K562 (cell line): ENCODE measurements around the gene HYAL1.

Experiments
- BCLAF1 ChIP-seq, 2 experiments: fragments of 450-650 bp in 1 of 2; IDR thresholded peaks; 2 replicates each; pipeline ENCODE4 v1.6.1; 2011 to 2017; ENCODE audit warnings: low read depth in 2 of 2, antibody characterized with exemption in 1 of 2, borderline replicate concordance in 1 of 2, low read length in 1 of 2, mild to moderate bottlenecking in 1 of 2, mixed read lengths in 1 of 2; ENCODE audit not compliant: control insufficient read depth in 1 of 2
- BCOR ChIP-seq: fragments of 450-650 bp; IDR thresholded peaks from 2 replicates; pipeline ENCODE4 v1.6.1; 2016
- CBFB ChIP-seq: sonication (generic); formaldehyde crosslinking; IDR thresholded peaks from 2 replicates; pipeline ENCODE4 v1.4.0; 2020; ENCODE audit warnings: mild to moderate bottlenecking, missing genetic modification reagents
- CTCF ChIP-seq, 3 experiments: IDR thresholded peaks in 2 of 3; conservative IDR thresholded peaks in 1 of 3; 2 replicates each; pipeline ENCODE4 v1.5.1; 2011 to 2012; ENCODE audit warnings: low read length in 3 of 3, mild to moderate bottlenecking in 3 of 3, control low read depth in 2 of 3, improper control_type of control experiment in 1 of 3, inconsistent platforms in 1 of 3, low read depth in 1 of 3, mixed read lengths in 1 of 3, moderate library complexity in 1 of 3; ENCODE audit not compliant: insufficient read depth in 2 of 3
- GATA2 ChIP-seq: sonication (generic); formaldehyde crosslinking; IDR thresholded peaks from 2 replicates; pipeline ENCODE4 v1.4.0; 2020; ENCODE audit warnings: mild to moderate bottlenecking, missing genetic modification reagents
- NR3C1 ChIP-seq: sonication (generic); formaldehyde crosslinking; IDR thresholded peaks from 2 replicates; pipeline ENCODE4 v1.8.1; 2022; ENCODE audit warnings: missing genetic modification reagents
- POLR2AphosphoS5 ChIP-seq: IDR thresholded peaks from 2 replicates; pipeline ENCODE4 v1.6.1; 2011; ENCODE audit warnings: mild to moderate bottlenecking, low read depth, low read length, moderate library complexity; ENCODE audit not compliant: control insufficient read depth, insufficient read depth
- RFX7 ChIP-seq: fragments of 250-450 bp; sonication (Bioruptor Pico); IDR thresholded peaks from 2 replicates; pipeline ENCODE4 v1.5.1; 2021; ENCODE audit warnings: mild to moderate bottlenecking
- SP2 ChIP-seq: IDR thresholded peaks from 2 replicates; pipeline ENCODE4 v1.6.1; 2011; ENCODE audit warnings: mild to moderate bottlenecking, low read depth, low read length, moderate library complexity; ENCODE audit not compliant: poor library complexity, severe bottlenecking; ENCODE audit errors: extremely low read depth

GRCh38 chr3:50333744-50334328 lies 30.5 kb upstream of the HYAL1 start:
- TF ChIP-seq BCLAF1 (IDR thresholded peaks at IDR 0.05; ENCODE audit: borderline replicate concordance in 1 of 2, control insufficient read depth in 1 of 2, low read depth in 2 of 2, low read length in 1 of 2): no peak
- TF ChIP-seq NR3C1 (CRISPR knock-in tag): no peak
- TF ChIP-seq CTCF (IDR thresholded peaks at IDR 0.05 in 2 of 3, conservative IDR thresholded peaks at IDR 0.05 in 1 of 3; ENCODE audit: insufficient read depth in 2 of 3, low read depth in 1 of 3, low read length in 3 of 3): no peak
- TF ChIP-seq BCOR: no peak
- no peak for TF ChIP-seq SP2
- no peak for TF ChIP-seq RFX7
- TF ChIP-seq POLR2AphosphoS5: no peak
- no peak for TF ChIP-seq GATA2 (CRISPR knock-in tag)
- TF ChIP-seq CBFB (CRISPR knock-in tag): no peak
